Measurements from ENCODE around the gene ADCY7. TPM values are rescaled to one million over a fixed set of nuclear protein-coding genes. Genes with fewer than 3 reads are reported as not detected.

ADCY7 gene
- total RNA-seq, 1 donor = 26.0 TPM

- DNase-seq (ENCODE audit: low read depth) = no peak
- H3K4me3 ChIP-seq (ENCODE audit: low read depth, low read length) = peak overlapping the region; percentile 70
- TF ChIP-seq CTCF (IDR thresholded peaks at IDR 0.05; ENCODE audit: insufficient read depth, low read length) = no peak
Measured at GRCh38 chr16:50244504-50245416, 21.6 kb upstream of the ADCY7 start.

- peak overlapping the region; percentile 70 for H3K4me3 ChIP-seq (ENCODE audit: low read depth, low read length)
- peak; percentile 78 for DNase-seq (ENCODE audit: low read depth)
- TF ChIP-seq CTCF (IDR thresholded peaks at IDR 0.05; ENCODE audit: insufficient read depth, low read length) = no peak
Measured at GRCh38 chr16:50245417-50246298, 20.7 kb upstream of the ADCY7 start.

GRCh38 chr16:50246299-50247122 is 19.8 kb upstream of the ADCY7 start:
- no peak for TF ChIP-seq CTCF (IDR thresholded peaks at IDR 0.05; ENCODE audit: insufficient read depth, low read length)
- peak overlapping the region; percentile 70 for H3K4me3 ChIP-seq (ENCODE audit: low read depth, low read length)
- DNase-seq (ENCODE audit: low read depth) = no peak

GRCh38 chr16:50247123-50247905 is 19.0 kb upstream of the ADCY7 start:
- TF ChIP-seq CTCF (IDR thresholded peaks at IDR 0.05; ENCODE audit: insufficient read depth, low read length) = no peak
- no peak overlapping the region for H3K4me3 ChIP-seq (ENCODE audit: low read depth, low read length)
- no peak for DNase-seq (ENCODE audit: low read depth)

- DNase-seq (ENCODE audit: low read depth) = no peak
- no peak overlapping the region for H3K4me3 ChIP-seq (ENCODE audit: low read depth, low read length)
- no peak for TF ChIP-seq CTCF (IDR thresholded peaks at IDR 0.05; ENCODE audit: insufficient read depth, low read length)
Measured at GRCh38 chr16:50247906-50248608, 18.3 kb upstream of the ADCY7 start.
